C4-2B (cell line): ENCODE measurements around the gene PLPPR4.

Experiments
- ZFX ChIP-seq: fragments of 450-650 bp; IDR thresholded peaks from 2 replicates; pipeline ENCODE4 v1.6.1; 2017
- TF ChIP-seq, protein P1 (sequence below): fragments of 450-650 bp; conservative IDR thresholded peaks from 2 replicates; pipeline ENCODE4 v1.5.1; 2017; ENCODE audit warnings: mild to moderate bottlenecking

DNA sequence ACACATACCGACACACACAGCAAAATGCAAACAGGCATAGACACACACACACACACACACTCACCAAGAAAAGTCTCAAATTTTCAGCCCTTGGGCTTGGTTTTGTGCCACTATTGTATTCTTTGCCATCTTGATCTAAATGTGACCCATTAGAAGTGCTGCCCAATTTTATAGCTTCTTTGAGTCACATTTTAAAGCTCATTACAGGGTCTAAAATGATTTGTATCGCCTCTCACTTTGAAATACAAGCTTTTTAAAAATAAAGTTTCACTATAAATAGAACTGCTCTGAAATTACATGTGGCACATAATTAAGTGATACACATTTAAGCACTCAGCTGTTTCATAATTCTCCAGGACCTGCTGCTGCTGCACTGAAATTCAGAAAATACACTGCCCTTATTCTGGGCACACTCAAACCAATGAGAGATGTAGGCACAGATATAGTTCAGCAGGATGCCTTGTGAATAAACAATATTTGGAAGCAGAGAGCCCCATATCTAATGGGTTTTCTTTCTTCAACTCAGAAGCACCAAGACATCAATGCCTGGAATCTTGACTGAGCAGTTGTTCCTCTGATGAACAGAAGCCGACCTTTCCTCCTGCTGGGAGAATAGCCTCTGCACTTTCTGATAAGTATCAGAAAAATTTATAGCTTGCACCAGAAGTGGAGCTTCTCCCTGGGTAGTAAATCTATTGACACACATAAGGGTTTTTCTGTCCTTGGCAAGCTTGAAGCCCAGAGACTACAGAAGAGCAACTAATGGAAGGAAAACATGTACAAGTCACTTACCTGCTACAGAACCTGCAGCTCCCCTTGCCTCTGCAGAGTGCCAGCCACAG is 37.0 kb upstream of the PLPPR4 start:
- TF ChIP-seq, protein P1, sequence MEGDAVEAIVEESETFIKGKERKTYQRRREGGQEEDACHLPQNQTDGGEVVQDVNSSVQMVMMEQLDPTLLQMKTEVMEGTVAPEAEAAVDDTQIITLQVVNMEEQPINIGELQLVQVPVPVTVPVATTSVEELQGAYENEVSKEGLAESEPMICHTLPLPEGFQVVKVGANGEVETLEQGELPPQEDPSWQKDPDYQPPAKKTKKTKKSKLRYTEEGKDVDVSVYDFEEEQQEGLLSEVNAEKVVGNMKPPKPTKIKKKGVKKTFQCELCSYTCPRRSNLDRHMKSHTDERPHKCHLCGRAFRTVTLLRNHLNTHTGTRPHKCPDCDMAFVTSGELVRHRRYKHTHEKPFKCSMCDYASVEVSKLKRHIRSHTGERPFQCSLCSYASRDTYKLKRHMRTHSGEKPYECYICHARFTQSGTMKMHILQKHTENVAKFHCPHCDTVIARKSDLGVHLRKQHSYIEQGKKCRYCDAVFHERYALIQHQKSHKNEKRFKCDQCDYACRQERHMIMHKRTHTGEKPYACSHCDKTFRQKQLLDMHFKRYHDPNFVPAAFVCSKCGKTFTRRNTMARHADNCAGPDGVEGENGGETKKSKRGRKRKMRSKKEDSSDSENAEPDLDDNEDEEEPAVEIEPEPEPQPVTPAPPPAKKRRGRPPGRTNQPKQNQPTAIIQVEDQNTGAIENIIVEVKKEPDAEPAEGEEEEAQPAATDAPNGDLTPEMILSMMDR: no peak
- no peak for TF ChIP-seq ZFX
